GM12872 (cell line): ENCODE results near the gene MEGF6.

Experiments used
- CTCF ChIP-seq: IDR thresholded peaks from 3 replicates; pipeline ENCODE4 v1.5.1; 2011; ENCODE audit warnings: low read depth, mild to moderate bottlenecking, low read length, moderate library complexity; ENCODE audit not compliant: insufficient read depth

The MEGF6 gene

DNA sequence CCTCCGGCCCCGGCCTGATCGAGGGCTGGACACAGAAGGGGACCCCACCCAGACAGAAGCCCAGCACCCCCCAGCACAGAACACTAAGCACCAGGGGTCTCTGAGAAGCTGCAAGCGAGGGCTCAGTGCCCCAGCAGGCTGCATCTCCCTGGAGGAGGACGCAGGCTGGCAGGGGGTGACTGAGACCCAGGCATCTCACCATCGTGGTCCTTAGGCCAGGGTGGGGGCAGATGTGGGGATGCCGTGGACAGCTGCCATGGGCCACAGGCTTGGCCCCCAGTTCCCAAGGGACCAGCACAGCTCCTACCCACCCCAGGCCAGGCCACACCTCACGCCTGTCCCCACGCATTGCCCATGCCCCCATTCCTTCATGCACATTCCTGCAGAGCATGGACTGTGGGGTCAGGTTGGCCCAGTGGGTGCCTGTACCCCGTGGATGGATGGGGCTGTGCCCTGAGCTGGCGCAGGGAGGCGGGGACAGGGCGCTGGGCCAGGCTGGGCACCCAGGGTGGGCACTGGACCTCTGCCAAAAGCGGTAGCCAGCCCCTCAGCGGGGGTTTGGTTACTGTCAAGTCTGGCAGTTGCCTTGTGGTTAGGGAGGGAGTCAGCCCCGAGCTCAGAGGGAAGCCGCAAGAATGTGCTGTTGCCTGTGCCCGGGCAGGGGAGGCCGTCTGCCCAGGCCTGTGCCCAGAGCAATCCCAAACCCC lies 95.4 kb downstream of the MEGF6 start:
- TF ChIP-seq CTCF: no peak

- TF ChIP-seq CTCF: no peak
Observed at GRCh38 chr1:3515272-3515671, 96.0 kb downstream of the MEGF6 start.

- TF ChIP-seq CTCF: no peak
Observed at GRCh38 chr1:3514404-3514803, 96.9 kb downstream of the MEGF6 start.

DNA sequence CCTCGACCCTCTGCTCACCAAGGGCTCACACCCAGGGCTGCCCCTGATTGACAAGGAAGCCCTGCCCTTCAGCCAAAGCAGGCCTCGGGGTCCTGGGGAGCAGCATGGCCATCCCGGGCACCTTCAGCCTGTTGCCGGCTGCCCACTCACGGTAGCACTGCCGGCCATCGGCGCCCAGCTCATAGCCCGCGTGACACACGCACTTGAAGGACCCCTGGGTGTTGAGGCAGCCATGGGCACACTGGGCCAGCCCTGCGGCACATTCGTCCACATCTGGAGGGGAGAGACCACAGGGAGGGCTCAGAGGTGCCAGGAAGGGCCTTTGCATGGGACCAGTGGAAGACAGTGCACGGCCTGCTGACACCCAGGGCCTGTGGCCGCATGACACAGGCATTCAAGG lies 99.5 kb downstream of the MEGF6 start:
- TF ChIP-seq CTCF: no peak

DNA sequence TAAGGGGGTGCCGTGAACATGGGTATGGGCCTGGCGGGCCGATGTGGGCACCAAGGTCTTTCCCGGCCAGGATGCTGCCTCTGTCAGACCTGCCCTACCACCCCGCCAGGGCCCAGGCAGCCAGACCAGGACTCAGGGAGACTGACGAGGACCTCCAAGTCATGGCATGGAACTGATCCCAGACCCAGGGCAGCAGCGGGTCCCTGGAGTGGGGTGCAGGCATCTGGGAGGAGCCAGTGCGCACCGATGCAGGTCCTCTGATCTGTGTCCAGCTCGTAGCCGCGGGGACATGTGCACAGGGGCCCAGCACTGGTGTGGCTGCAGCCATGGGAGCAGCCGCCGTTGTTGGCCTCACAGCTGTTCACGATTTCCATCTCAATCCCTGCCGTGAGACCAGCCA lies 100.0 kb downstream of the MEGF6 start:
- TF ChIP-seq CTCF: no peak

DNA sequence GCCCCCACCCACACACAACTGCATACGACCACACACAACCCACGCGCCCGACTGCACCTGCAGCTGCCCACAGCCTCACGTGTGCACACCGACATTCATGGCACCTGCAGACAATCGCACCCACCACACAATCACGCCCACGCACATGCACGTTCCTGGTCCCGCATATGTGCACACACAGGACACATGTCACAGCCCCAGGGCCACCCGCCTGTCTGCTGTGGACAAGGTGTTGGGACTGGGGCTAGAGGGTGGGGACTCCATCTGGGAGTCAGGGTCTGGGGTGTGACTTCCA lies 100.4 kb downstream of the MEGF6 start:
- no peak for TF ChIP-seq CTCF

DNA sequence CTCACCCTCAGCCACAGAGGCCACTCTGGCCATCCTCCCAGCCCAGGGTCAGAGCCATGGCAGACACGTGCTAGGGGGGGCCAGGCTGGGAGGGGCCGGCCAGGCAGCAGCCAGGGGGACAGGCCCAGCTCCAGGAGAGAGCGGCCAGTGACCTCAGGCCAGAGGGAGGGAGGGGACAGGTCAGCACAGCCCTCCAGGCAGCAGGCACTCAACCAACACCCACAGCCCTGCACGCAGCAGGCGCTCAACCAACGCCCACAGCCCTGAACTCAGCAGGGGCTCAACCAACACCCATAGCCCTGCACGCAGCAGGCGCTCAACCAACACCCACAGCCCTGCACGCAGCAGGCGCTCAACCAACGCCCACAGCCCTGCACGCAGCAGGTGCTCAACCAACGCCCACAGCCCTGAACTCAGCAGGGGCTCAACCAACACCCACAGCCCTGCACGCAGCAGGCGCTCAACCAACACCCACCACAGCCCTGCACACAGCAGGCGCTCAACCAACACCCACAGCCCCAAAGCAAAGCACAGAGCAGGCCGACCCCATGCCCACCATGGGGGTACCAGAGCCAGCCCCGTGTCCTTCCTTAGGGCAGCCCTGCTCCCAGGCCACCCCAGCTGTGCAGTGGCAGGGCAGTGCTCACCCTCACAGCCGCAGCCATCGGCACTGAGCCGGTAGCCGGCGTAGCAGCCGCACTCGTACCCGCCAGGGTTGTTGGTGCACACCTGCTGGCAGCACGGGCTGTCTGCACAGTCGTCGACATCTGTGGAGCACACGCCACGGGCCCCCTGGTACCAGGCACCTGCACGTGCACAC lies 101.0 kb downstream of the MEGF6 start:
- TF ChIP-seq CTCF: no peak
